HepG2 (cell line): ENCODE results near the gene LTB4R2. TPM values are rescaled to one million over a fixed set of nuclear protein-coding genes. Genes with fewer than 3 reads are reported as not detected.

Source experiments
- ARHGAP35 ChIP-seq: sonication (generic); formaldehyde crosslinking; IDR thresholded peaks from 2 replicates; pipeline ENCODE4 v1.9.0; 2022; ENCODE audit warnings: mild to moderate bottlenecking, inconsistent platforms, moderate library complexity, missing genetic modification reagents, borderline replicate concordance
- ATF5 ChIP-seq: sonication (generic); formaldehyde crosslinking; IDR thresholded peaks from 2 replicates; pipeline ENCODE4 v1.4.0; 2020; ENCODE audit warnings: mild to moderate bottlenecking, low read depth, missing genetic modification reagents
- ATF7 ChIP-seq, 2 experiments: fragments of 450-650 bp in 1 of 2; sonication (generic) in 1 of 2; formaldehyde crosslinking in 1 of 2; IDR thresholded peaks; 2 replicates each; pipeline versions ENCODE4 v1.4.0 to v1.6.1; 2016 to 2020; ENCODE audit warnings: antibody characterized with exemption in 1 of 2, mild to moderate bottlenecking in 1 of 2, missing genetic modification reagents in 1 of 2
- CAMTA2 ChIP-seq: sonication (generic); formaldehyde crosslinking; IDR thresholded peaks from 2 replicates; pipeline ENCODE4 v1.4.0; 2020; ENCODE audit warnings: mild to moderate bottlenecking, missing genetic modification reagents, borderline replicate concordance
- CENPBD1 ChIP-seq: sonication (generic); formaldehyde crosslinking; IDR thresholded peaks from 2 replicates; pipeline ENCODE4 v1.8.0; 2022; ENCODE audit warnings: missing genetic modification reagents, low read depth, mild to moderate bottlenecking, borderline replicate concordance
- HMG20A ChIP-seq: IDR thresholded peaks from 2 replicates; pipeline ENCODE4 v1.6.1; 2016; ENCODE audit warnings: borderline replicate concordance
- HNF4G ChIP-seq, 2 experiments: sonication (generic) in 1 of 2; formaldehyde crosslinking in 1 of 2; IDR thresholded peaks; 2 replicates each; pipeline versions ENCODE4 v1.4.0 to v1.6.1; 2011 to 2020; ENCODE audit warnings: borderline replicate concordance in 2 of 2, low read depth in 2 of 2, mild to moderate bottlenecking in 2 of 2, low read length in 1 of 2, missing genetic modification reagents in 1 of 2, moderate library complexity in 1 of 2
- NR2F2 ChIP-seq: IDR thresholded peaks from 2 replicates; pipeline ENCODE4 v1.6.1; 2012; ENCODE audit warnings: low read depth, inconsistent platforms, borderline replicate concordance
- PAXIP1 ChIP-seq: sonication (generic); formaldehyde crosslinking; conservative IDR thresholded peaks from 2 replicates; pipeline ENCODE4 v1.4.0; 2020; ENCODE audit warnings: mild to moderate bottlenecking, missing genetic modification reagents, moderate library complexity
- RARG ChIP-seq: sonication (generic); formaldehyde crosslinking; IDR thresholded peaks from 2 replicates; pipeline ENCODE4 v1.4.0; 2020; ENCODE audit warnings: low read depth, mild to moderate bottlenecking, missing genetic modification reagents
- RELA ChIP-seq: sonication (generic); formaldehyde crosslinking; IDR thresholded peaks from 2 replicates; pipeline ENCODE4 v1.4.0; 2020; ENCODE audit warnings: missing genetic modification reagents
- SALL1 ChIP-seq: sonication (generic); formaldehyde crosslinking; IDR thresholded peaks from 2 replicates; pipeline ENCODE4 v1.8.0; 2022; ENCODE audit warnings: mild to moderate bottlenecking, missing genetic modification reagents
- ZBTB10 ChIP-seq: sonication (generic); formaldehyde crosslinking; IDR thresholded peaks from 2 replicates; pipeline ENCODE4 v1.4.0; 2020; ENCODE audit warnings: missing genetic modification reagents, borderline replicate concordance
- ZFP90 ChIP-seq: sonication (generic); formaldehyde crosslinking; IDR thresholded peaks from 2 replicates; pipeline ENCODE4 v1.8.0; 2022; ENCODE audit warnings: missing genetic modification reagents, mild to moderate bottlenecking, inconsistent platforms, borderline replicate concordance
- ZNF10 ChIP-seq: sonication (generic); formaldehyde crosslinking; IDR thresholded peaks from 2 replicates; pipeline ENCODE4 v1.4.0; 2020; ENCODE audit warnings: mild to moderate bottlenecking, low read depth, missing genetic modification reagents, borderline replicate concordance
- ZNF275 ChIP-seq: sonication (generic); formaldehyde crosslinking; IDR thresholded peaks from 2 replicates; pipeline ENCODE4 v1.8.0; 2022; ENCODE audit warnings: missing genetic modification reagents, mild to moderate bottlenecking, inconsistent platforms, borderline replicate concordance
- ZNF468 ChIP-seq: sonication (generic); formaldehyde crosslinking; IDR thresholded peaks from 2 replicates; pipeline ENCODE4 v1.8.0; 2022; ENCODE audit warnings: mild to moderate bottlenecking, moderate library complexity, missing genetic modification reagents
- ZSCAN9 ChIP-seq: IDR thresholded peaks from 2 replicates; pipeline ENCODE4 v1.6.1; 2016; ENCODE audit warnings: borderline replicate concordance
- polyA plus RNA-seq, 8 experiments: library from polyadenylated mRNA; depleted of rRNA in 3 of 8; stranded (reverse) in 7 of 8; unstranded in 1 of 8; fragments of >200 nt; fragmentation: Illumina TruSeq in 4 of 8; extraction: Trizol in 4 of 8; gene quantifications; 2 replicates each; pipeline versions ENCODE4 v1.2.1 to v1.2.3, GENCODE V29; 2011 to 2016; ENCODE audit warnings: low read depth in 4 of 8, missing spikeins in 1 of 8, mixed read lengths in 1 of 8; ENCODE audit not compliant: insufficient read depth in 1 of 8
- total RNA-seq, 5 experiments: library from RNA; depleted of rRNA; stranded (reverse); fragments of >200 nt; fragmentation: Illumina TruSeq; extraction: Trizol; gene quantifications; 2 replicates each; pipeline ENCODE4 v1.2.3, GENCODE V29; 2016; ENCODE audit warnings: low read depth in 1 of 5

The LTB4R2 gene
- total and polyA plus RNA-seq, 2 of the 13 experiments (the other 11 are each of a cell fraction or from before 2014, with no cell fraction given), result 3.9 to 6.9 TPM

GRCh38 chr14:24315807-24316596 is 6.1 kb downstream of the LTB4R2 start (continued):
- peak; percentile 96 for TF ChIP-seq ZNF275
- peak; percentile 56; the same call in 1 of the 2 replicates for TF ChIP-seq RELA
- peak; percentile 55; the same call in 1 of the 2 replicates for TF ChIP-seq HMG20A
- peak; percentile 99 for TF ChIP-seq ATF5
- peak; percentile 62; the same call in 1 of the 2 replicates for TF ChIP-seq PAXIP1 (CRISPR knock-in tag)
- TF ChIP-seq ARHGAP35 (CRISPR knock-in tag), result peak; percentile 69
- TF ChIP-seq HNF4G (IDR thresholded peaks at IDR 0.05; ENCODE audit: borderline replicate concordance, low read depth, low read length), result peak; percentile 10; the same call in 1 of the 2 replicates
- TF ChIP-seq HNF4G (CRISPR knock-in tag; IDR thresholded peaks at IDR 0.05; ENCODE audit: borderline replicate concordance, low read depth), result peak; percentile 78; the same call in 1 of the 2 replicates
- TF ChIP-seq RARG, result 0 out of 2 replicates have a peak, but pooled peaks have one; percentile 88
- TF ChIP-seq SALL1 (CRISPR knock-in tag), result peak; percentile 98
- peak; percentile 88; the same call in 1 of the 2 replicates for TF ChIP-seq ZNF468 (CRISPR knock-in tag)
- peak; percentile 94 for TF ChIP-seq ZFP90
- peak; percentile 78 for TF ChIP-seq CAMTA2
- TF ChIP-seq CENPBD1, result peak; percentile 86; the same call in 1 of the 2 replicates
- TF ChIP-seq NR2F2, result no peak
- peak; percentile 96 for TF ChIP-seq ZSCAN9
- TF ChIP-seq ZNF10 (CRISPR knock-in tag), result peak; percentile 65; the same call in 1 of the 2 replicates
- peak; percentile 95 for TF ChIP-seq ZBTB10 (CRISPR knock-in tag)
- TF ChIP-seq ATF7 (IDR thresholded peaks at IDR 0.05), result no peak
- peak; percentile 91; the same call in 1 of the 2 replicates for TF ChIP-seq ATF7 (CRISPR knock-in tag; IDR thresholded peaks at IDR 0.05)
